ENCODE data around the gene TMEM170B.

The TMEM170B gene

DNA sequence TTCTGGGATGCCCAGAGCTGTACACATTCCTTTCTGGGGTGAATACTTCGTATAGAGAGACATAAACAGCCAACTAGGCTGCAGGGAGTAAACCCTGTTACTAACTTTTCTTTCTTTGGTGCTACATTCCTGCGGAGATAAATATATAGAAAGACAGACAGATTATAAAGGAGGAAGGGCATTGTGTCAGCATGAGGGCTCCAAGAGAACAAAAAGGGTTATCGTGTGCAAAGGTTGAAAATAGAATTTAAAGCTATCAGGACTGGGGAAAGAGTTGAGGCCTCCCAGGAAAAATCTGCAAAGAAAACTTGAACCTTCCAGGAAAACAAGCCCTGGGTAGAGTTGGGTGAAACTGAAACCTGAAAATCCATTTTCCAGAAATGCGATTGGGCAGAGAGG is 68.0 kb downstream of the TMEM170B start:
- Histone ChIP-seq H3K79me1 (ENCODE audit: low read length) (peaks cover 32% of the 10 kb centered on the region), H3K4me3 (ENCODE audit: low read depth, low read length) (no peak overlapping the region), H3K4ac (ENCODE audit: low read depth, low read length) (no peak overlapping the region), H4K8ac (ENCODE audit: low read depth, low read length) (no peak overlapping the region), H3K79me2 (ENCODE audit: control insufficient read depth, insufficient read depth, low read length, poor library complexity) (peaks cover 2% of the 10 kb centered on the region), H2AFZ (ENCODE audit: insufficient read depth, low read length, poor library complexity) (no peak overlapping the region), H3K4me2 (ENCODE audit: low read length) (no peak overlapping the region), H3K18ac (ENCODE audit: low read length) (no peak overlapping the region), H3K36me3 (ENCODE audit: control insufficient read depth in 1 of 2, insufficient read depth in 2 of 2, low read length in 2 of 2) (peaks cover 0 to under 1% of the 10 kb centered on the region in 2 experiments), H3K27me3 (ENCODE audit: insufficient read depth, low read length) (no peaks in the 10 kb centered on the region), H4K12ac (ENCODE audit: low read depth, low read length) (no peak overlapping the region), H2BK12ac (ENCODE audit: low read length) (no peak overlapping the region), H3K14ac (ENCODE audit: low read length) (no peak overlapping the region), H2BK120ac (ENCODE audit: insufficient read depth, low read length, poor library complexity) (no peak overlapping the region), H4K91ac (ENCODE audit: low read depth, low read length) (peak overlapping the region; percentile 54), H3K27ac (ENCODE audit: low read depth, low read length) (no peak overlapping the region), H3K23ac (ENCODE audit: low read length) (no peak overlapping the region), H2BK5ac (ENCODE audit: low read depth, low read length, poor library complexity) (no peak overlapping the region), H2AK5ac (ENCODE audit: low read length) (no peak overlapping the region), H3K9ac (ENCODE audit: low read length) (no peak overlapping the region), H3K4me1 (ENCODE audit: control insufficient read depth in 1 of 2, insufficient read depth in 2 of 2, low read length in 2 of 2) (peaks cover 15 to 32% of the 10 kb centered on the region in 2 experiments), H3K9me3 (ENCODE audit: insufficient read depth, low read depth, low read length) (peaks cover 1% of the 10 kb centered on the region)
- no peak for DNase-seq
- WGBS (ENCODE audit: extremely low coverage, insufficient coverage, insufficient read length) = no CpG with 5 or more reads among the region's 4 CpGs

GRCh38 chr6:11606332-11606731 is 68.8 kb downstream of the TMEM170B start:
- H3K4me3 ChIP-seq (ENCODE audit: low read depth, low read length) = no peak overlapping the region
- no peaks in the 10 kb centered on the region for H3K27me3 ChIP-seq (ENCODE audit: insufficient read depth, low read length)
- peak overlapping the region; percentile 44 for H2BK120ac ChIP-seq (ENCODE audit: insufficient read depth, low read length, poor library complexity)
- H3K4ac ChIP-seq (ENCODE audit: low read depth, low read length) = no peak overlapping the region
- H2BK12ac ChIP-seq (ENCODE audit: low read length) = peak overlapping the region; percentile 53
- H4K8ac ChIP-seq (ENCODE audit: low read depth, low read length) = no peak overlapping the region
- H3K27ac ChIP-seq (ENCODE audit: low read depth, low read length) = no peak overlapping the region
- no peak overlapping the region for H4K12ac ChIP-seq (ENCODE audit: low read depth, low read length)
- peaks cover 2% of the 10 kb centered on the region for H3K79me2 ChIP-seq (ENCODE audit: control insufficient read depth, insufficient read depth, low read length, poor library complexity)
- no peak for DNase-seq
- H2BK5ac ChIP-seq (ENCODE audit: low read depth, low read length, poor library complexity) = peak overlapping the region; percentile 6
- WGBS (ENCODE audit: extremely low coverage, insufficient coverage, insufficient read length) = no CpG with 5 or more reads among the region's 6 CpGs
- H3K23ac ChIP-seq (ENCODE audit: low read length) = no peak overlapping the region
- no peak overlapping the region for H3K9ac ChIP-seq (ENCODE audit: low read length)
- peaks cover 31% of the 10 kb centered on the region for H3K79me1 ChIP-seq (ENCODE audit: low read length)
- H2AK5ac ChIP-seq (ENCODE audit: low read length) = no peak overlapping the region
- peaks cover 1% of the 10 kb centered on the region for H3K9me3 ChIP-seq (ENCODE audit: insufficient read depth, low read depth, low read length)
- H2AFZ ChIP-seq (ENCODE audit: insufficient read depth, low read length, poor library complexity) = no peak overlapping the region
- peak overlapping the region; percentile 59 for H4K91ac ChIP-seq (ENCODE audit: low read depth, low read length)
- H3K14ac ChIP-seq (ENCODE audit: low read length) = no peak overlapping the region
- no peak overlapping the region for H3K4me2 ChIP-seq (ENCODE audit: low read length)
- H3K4me1 ChIP-seq (ENCODE audit: control insufficient read depth in 1 of 2, insufficient read depth in 2 of 2, low read length in 2 of 2) = peaks cover 15 to 30% of the 10 kb centered on the region in 2 experiments
- H3K18ac ChIP-seq (ENCODE audit: low read length) = no peak overlapping the region
- peaks cover 0 to 2% of the 10 kb centered on the region in 2 experiments for H3K36me3 ChIP-seq (ENCODE audit: control insufficient read depth in 1 of 2, insufficient read depth in 2 of 2, low read length in 2 of 2)

DNA sequence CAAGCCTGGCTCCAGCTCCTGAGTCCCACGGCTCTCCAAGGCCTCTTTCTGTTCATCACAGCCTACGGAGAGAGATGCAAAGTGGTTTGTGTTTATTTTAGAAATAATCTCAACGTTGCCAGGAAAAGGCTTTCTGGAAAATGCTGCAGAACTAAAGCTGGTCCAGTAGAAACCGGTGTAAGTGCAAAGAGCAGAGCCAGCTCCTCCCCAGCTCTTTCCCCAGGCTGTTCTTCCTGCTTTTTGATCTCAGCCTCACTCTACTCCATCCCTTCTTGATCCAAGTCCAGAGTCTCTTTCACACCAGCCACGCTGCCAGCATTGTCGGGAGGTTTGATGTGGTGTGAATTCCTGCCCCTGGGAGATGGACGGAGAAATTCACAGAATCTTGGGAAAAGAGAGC is 69.8 kb downstream of the TMEM170B start:
- Histone ChIP-seq H3K4me3 (ENCODE audit: low read depth, low read length) (no peak overlapping the region), H4K91ac (ENCODE audit: low read depth, low read length) (peak overlapping the region; percentile 93), H2AK5ac (ENCODE audit: low read length) (peak overlapping the region; percentile 59), H3K18ac (ENCODE audit: low read length) (no peak overlapping the region), H3K27me3 (ENCODE audit: insufficient read depth, low read length) (no peaks in the 10 kb centered on the region), H3K27ac (ENCODE audit: low read depth, low read length) (no peak overlapping the region), H3K9ac (ENCODE audit: low read length) (no peak overlapping the region), H2AFZ (ENCODE audit: insufficient read depth, low read length, poor library complexity) (no peak overlapping the region), H3K4me1 (ENCODE audit: control insufficient read depth in 1 of 2, insufficient read depth in 2 of 2, low read length in 2 of 2) (peaks cover 9 to 21% of the 10 kb centered on the region in 2 experiments), H3K36me3 (ENCODE audit: control insufficient read depth in 1 of 2, insufficient read depth in 2 of 2, low read length in 2 of 2) (peaks cover 0 to 2% of the 10 kb centered on the region in 2 experiments), H3K79me1 (ENCODE audit: low read length) (peaks cover 29% of the 10 kb centered on the region), H4K12ac (ENCODE audit: low read depth, low read length) (no peak overlapping the region), H3K4me2 (ENCODE audit: low read length) (no peak overlapping the region), H3K4ac (ENCODE audit: low read depth, low read length) (peak overlapping the region; percentile 39), H3K23ac (ENCODE audit: low read length) (no peak overlapping the region), H4K8ac (ENCODE audit: low read depth, low read length) (peak overlapping the region; percentile 22), H2BK120ac (ENCODE audit: insufficient read depth, low read length, poor library complexity) (peak overlapping the region; percentile 71), H3K14ac (ENCODE audit: low read length) (peak overlapping the region; percentile 33), H3K79me2 (ENCODE audit: control insufficient read depth, insufficient read depth, low read length, poor library complexity) (peaks cover 2% of the 10 kb centered on the region), H2BK12ac (ENCODE audit: low read length) (peak overlapping the region; percentile 41), H3K9me3 (ENCODE audit: insufficient read depth, low read depth, low read length) (peaks cover 1% of the 10 kb centered on the region), H2BK5ac (ENCODE audit: low read depth, low read length, poor library complexity) (peak overlapping the region; percentile 36)
- peak in 1 of 2 donors; percentile 45 for DNase-seq
- no CpG with 5 or more reads among the region's 7 CpGs for WGBS (ENCODE audit: extremely low coverage, insufficient coverage, insufficient read length)

GRCh38 chr6:11608600-11609323 is 71.2 kb downstream of the TMEM170B start:
- Histone ChIP-seq H3K9ac (ENCODE audit: low read length) (no peak overlapping the region), H2BK120ac (ENCODE audit: insufficient read depth, low read length, poor library complexity) (peak overlapping the region; percentile 92), H2AFZ (ENCODE audit: insufficient read depth, low read length, poor library complexity) (peak overlapping the region; percentile 45), H3K27ac (ENCODE audit: low read depth, low read length) (peak overlapping the region; percentile 89), H3K27me3 (ENCODE audit: insufficient read depth, low read length) (no peaks in the 10 kb centered on the region), H3K4me1 (ENCODE audit: control insufficient read depth in 1 of 2, insufficient read depth in 2 of 2, low read length in 2 of 2) (peaks cover 6 to 17% of the 10 kb centered on the region in 2 experiments), H3K79me2 (ENCODE audit: control insufficient read depth, insufficient read depth, low read length, poor library complexity) (no peaks in the 10 kb centered on the region), H2AK5ac (ENCODE audit: low read length) (no peak overlapping the region), H3K4me3 (ENCODE audit: low read depth, low read length) (no peak overlapping the region), H3K14ac (ENCODE audit: low read length) (peak overlapping the region; percentile 88), H3K9me3 (ENCODE audit: insufficient read depth, low read depth, low read length) (peaks cover 1% of the 10 kb centered on the region), H3K23ac (ENCODE audit: low read length) (no peak overlapping the region), H4K8ac (ENCODE audit: low read depth, low read length) (peak overlapping the region; percentile 82), H3K4ac (ENCODE audit: low read depth, low read length) (peak overlapping the region; percentile 39), H3K18ac (ENCODE audit: low read length) (no peak overlapping the region), H2BK5ac (ENCODE audit: low read depth, low read length, poor library complexity) (peak overlapping the region; percentile 96), H4K12ac (ENCODE audit: low read depth, low read length) (no peak overlapping the region), H2BK12ac (ENCODE audit: low read length) (peak overlapping the region; percentile 93), H3K4me2 (ENCODE audit: low read length) (no peak overlapping the region), H3K79me1 (ENCODE audit: low read length) (peaks cover 27% of the 10 kb centered on the region), H4K91ac (ENCODE audit: low read depth, low read length) (peak overlapping the region; percentile 89), H3K36me3 (ENCODE audit: control insufficient read depth in 1 of 2, insufficient read depth in 2 of 2, low read length in 2 of 2) (peaks cover 0 to 2% of the 10 kb centered on the region in 2 experiments)
- no CpG with 5 or more reads among the region's 6 CpGs for WGBS (ENCODE audit: extremely low coverage, insufficient coverage, insufficient read length)
- no peak for DNase-seq

All from trophoblast cell (in vitro differentiated cells and primary cell).